IPS-NIHi11 (cell line): Measurements from ENCODE around the gene CNNM2.
"Not testable (repeated sequence)": the region's sequence is repeated elsewhere in the genome, so short reads cannot be mapped to it uniquely, and the experiment has no call there.

Experiments used
- DNase-seq: peaks from one replicate; pipeline ENCODE4 v3.0.0; 2012; ENCODE audit warnings: mixed read lengths, low spot score

Gene CNNM2

DNA sequence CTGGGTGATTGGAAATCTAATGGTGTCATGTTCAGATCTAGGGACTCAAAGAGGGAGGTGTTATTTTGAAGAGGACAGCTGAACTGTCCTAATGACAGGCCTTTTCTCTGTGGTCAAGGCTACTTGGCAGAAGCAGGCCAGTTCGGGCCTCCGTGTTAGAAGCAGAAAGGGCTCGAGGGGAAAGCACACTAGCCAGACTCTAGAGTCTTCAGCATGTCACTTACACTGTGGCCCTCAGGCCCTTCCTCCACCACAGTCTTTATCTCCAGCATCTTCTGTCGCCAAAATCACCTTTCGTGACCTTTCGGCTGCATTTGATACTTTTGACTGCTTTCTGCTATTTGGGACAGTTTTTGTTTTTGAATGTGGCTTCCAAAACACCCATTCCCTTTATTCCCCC lies 123.3 kb downstream of the CNNM2 start:
- DNase-seq: no peak

DNA sequence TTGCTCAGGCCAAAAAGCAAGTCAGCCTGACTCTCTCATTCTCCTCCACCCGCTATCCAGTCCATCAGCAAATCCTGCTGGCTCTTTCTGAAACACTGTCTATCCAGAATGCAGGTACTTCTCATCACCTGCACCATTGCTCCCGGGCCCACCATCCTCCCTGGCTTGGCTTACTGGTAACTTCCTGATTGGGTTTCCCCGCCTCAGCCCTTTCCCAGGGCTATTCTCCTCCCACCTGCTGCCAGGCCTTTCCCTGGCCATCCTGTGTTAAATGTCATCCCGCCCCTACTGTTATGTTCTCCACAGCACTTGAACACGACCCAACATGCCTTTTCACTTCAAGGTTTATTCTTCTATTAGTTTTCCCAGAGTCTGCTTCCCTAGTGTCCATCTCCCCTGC lies 124.0 kb downstream of the CNNM2 start:
- DNase-seq: peak; percentile 43

DNA sequence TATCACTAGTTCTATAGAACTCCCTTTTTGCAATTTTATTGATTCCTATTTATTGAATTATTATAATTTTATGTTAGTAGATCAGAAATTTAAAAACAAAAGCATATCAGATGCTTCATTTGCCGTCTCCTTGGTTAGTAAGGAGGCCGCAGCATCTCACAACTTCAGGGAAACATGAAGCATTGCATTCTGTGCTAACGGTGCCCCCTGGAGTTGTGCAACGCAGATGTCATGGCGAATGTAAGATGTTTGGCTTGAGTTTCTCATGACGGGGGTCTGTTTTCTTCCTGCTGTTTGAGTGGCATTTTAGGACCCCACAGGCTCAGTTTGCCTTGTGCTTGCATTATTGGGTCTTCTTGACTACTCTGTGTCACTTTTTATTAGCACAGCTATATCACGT lies 124.8 kb downstream of the CNNM2 start:
- DNase-seq: no peak

DNA sequence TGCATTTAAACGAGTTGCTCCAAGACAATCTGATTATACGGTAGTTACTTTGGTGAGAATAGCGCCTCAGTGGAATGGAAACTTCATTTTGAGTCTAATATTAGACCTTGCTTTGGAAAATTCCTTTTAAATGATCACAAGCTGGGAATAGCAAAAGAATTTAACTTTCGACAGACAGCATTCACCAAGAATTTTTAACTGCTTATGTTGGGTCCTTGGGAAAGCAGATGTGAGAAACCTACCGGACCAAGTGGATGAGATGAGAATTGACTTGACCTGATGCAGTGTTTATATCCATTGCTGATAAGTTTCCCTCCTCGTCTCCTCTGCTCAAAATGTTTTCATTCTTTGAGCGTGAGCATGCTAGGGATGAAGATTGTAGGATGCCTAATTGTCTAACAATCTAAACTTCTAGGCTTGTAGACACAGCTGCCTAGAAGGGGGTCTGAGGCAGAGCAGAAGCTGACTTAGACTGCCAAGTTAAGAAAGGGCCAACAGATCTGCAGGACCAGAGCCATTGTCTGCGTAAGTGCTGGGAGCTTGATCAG lies 126.9 kb downstream of the CNNM2 start:
- no peak for DNase-seq

DNA sequence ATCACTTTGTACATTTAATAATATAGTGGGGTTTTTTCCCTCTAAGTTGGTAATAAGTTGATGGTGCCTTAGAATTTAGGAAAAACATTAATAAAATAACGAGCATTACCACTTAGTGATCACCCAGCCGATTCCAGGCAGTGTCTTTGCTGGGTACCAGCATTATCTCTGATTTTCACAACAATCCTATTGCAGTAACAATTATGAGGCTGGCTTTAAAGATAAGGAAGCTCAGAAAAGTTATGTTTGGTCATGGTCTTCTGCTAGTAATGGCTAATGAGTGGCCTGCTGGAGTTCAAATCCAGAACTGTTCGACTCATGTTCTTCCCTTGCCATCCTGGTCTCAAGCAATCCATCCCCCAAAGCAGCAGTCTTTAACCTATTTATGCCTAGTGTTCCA lies 127.9 kb downstream of the CNNM2 start:
- DNase-seq: no peak

DNA sequence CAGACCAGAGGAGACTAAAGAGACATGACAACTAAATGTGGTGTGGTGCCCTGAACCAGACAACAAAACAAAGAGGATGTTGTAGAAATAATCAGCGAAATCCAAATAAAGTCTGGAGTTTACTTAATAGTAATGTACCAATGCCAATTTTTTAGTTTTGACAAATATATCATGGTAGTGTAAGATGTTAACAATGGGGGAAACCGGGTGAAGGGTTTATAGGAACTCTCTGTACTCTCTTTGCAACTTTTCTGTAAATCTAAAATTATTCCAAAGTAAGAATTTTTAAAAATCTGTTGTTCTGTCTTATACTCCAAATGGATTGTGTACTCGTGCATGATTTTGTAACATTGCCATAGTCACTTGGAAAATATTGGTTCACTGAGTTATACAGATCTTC lies 129.3 kb downstream of the CNNM2 start:
- no peak for DNase-seq

DNA sequence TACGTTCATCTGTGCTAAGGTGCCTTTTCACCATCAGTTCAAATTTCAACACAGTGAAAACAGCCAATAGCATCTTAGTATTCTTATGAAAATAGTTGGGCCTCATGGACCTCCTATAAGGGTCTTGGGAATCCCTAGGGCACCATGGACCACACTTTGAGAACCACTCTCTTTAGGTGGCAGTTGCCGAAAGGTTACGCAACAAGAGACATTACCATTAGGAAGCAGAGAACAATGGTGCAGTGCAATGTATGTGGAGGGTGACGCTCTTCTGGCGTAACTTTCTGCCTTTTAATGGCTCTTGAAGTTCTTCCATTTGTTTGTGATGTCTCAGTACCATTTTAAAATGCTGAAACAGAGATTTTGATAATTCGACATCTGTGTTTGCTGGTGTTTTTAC lies 131.1 kb downstream of the CNNM2 start:
- DNase-seq: no peak

DNA sequence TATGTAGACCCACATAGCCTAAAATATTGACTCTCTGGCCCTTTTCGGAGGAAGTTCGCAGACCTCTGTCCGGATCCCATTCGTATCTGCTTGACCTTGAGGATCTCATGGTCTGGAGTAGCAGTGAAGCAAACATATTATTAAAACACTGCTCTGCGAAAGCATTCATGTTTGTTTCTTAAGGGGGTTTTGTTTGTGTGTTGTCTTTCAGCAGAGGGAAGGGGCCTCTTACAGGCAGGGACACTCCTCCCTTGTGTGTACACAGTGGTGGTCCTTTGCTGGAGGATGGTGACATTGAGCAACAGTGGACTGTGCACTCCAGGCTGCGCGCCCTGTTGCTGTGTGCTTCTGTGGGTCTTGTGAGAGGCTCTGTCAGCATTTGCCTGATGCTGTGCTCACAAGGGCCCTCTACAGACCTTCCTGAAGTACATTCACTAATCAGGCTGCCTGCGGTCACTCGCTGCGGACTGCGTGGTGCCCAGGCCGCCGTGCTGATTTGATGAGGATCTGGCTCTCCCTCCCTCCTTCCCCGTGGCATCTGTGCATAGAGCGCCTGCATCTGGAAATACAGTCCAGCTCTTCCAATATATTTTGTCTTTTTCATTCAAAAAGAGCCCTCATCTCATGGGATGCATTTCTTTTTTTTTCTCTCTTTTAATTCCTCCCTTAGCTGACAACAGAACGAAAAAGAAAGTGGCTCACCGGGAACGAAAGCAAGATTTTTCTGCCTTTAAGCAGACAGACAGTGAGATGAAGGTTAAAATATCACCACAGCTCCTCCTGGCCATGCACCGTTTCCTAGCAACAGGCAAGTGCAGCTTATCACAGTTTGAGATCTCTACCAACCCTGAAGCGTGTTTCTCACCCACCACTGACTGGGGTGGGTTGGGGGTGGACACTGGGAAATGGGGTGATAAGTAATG lies 135.8 kb downstream of the CNNM2 start:
- DNase-seq: peak; percentile 60

DNA sequence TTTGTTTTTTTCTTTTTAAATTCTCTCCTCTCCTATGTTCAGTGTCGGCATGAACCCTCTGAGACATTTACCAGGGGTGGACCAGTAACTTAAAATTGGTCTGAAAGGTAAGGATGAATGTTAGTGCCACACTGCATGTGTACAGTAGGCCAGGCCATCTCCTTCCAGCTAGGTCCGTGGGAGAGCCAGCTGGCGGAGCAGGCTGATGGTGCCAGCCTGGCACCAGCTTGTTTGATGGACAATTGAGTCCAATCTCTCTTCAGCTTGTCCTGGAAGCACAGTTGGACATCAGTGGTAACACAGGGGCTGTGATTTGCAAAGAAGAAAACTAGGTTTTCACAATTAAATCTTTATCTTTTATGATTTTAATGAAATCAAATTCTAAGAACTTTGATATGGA lies 136.5 kb downstream of the CNNM2 start:
- no peak for DNase-seq

DNA sequence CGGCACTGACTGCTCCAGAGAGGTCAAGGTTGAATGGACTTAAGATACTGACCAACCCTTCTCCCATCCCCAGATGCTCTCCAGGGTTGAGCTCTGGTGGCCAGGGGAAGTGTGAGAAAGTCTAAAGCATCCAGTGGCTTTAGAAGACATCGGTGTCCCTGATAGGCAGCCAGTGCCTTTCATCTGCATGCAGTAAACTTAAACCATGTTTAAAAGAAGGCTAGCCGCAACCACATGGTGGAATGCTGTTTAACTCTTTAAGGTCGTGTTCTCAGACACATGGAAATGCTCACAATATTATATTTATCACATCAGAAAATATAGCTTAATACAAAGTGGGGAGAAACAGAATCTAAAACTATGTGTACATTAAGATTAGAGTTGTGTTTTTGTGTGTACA lies 137.0 kb downstream of the CNNM2 start:
- DNase-seq: no peak

DNA sequence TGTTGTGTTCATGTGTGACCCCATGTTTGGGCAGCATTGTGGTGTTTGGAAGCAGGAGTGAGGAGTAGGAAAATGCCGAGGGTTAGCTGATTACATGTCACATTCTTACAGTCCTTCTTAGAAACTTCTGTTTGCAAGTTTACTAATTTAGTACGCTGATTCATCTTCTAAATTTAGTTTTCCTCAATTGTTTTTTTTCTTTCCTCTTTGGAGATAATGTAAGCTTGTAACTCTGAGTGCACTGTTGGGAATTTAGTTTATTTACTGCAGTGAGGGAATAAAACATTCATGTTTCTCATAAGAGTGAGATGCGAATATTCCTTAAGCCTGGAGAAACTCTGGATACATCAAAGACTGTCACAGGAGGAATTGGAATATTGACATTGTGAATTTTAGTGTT lies 139.9 kb downstream of the CNNM2 start:
- no peak for DNase-seq

DNA sequence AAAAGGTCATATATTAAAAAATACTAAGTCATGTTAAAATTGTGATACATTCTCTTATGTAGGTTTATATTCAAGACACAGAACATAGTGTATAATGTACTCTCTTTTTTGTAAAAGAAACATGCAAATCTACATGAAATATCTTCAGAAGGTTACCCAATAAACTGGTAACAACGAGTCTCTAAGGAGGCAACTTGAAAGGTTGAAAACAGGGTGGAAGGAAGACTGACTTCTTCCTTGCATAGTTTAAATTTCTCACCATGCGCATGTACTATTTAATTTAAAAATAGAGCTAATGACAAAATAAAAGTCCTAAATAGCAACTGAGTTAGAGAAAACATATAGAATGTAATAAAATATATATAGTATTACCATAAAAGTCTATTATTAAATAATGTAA lies 142.5 kb downstream of the CNNM2 start:
- DNase-seq: no peak

DNA sequence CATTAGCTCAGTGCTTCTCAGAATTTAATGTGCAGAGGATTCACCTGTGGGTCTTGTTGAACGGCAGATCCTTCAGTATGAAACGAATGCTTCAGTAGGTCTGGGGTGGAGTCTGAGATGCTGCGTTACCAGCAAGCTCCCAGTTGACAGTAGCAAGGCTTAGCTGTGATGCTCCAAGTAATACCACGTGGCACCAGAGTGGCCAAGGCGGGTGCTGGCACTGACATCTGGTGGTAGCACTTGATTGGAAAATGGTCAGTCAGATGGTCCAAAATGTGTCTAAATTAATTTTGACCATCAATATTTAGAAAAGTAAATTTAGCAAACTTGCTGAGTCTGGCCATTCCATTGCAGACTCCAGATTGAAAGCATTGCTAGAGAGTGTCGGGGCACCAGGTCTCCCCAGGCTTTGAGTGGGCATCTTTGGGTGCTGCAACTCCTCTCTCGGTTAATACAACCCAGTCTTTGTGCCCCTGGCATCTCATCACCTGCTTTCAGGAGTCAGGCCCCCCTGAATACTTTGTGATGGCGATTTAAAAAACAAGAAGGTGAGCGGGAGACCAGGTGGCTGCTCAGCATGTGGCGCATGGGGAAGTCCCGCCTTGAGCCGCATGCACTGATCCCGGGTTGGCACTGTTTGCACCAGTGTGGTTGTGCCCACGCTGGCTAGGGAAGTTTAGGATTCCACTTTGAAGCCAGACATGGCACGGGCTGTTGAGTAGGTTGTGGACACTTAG lies 144.9 kb downstream of the CNNM2 start:
- DNase-seq: no peak

DNA sequence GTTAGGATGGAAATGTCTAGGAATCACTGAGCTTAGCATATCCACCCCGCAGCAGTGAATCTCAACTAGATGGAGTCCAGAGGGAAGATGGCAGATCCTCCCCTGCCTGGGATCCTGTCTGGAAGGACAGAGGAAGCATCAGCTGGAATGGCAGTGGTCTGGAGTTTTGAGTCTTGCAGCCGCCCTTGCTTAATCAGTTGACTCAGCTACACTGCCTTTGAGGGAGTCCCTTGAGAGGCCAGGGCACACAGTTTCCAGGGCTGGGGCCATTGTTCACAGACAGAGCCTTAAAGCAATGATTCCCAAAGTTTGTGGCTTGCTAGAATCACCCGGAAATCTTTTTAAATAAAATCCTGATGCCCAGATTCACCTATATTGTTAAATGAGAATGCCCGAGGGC lies 146.9 kb downstream of the CNNM2 start:
- DNase-seq: no peak

DNA sequence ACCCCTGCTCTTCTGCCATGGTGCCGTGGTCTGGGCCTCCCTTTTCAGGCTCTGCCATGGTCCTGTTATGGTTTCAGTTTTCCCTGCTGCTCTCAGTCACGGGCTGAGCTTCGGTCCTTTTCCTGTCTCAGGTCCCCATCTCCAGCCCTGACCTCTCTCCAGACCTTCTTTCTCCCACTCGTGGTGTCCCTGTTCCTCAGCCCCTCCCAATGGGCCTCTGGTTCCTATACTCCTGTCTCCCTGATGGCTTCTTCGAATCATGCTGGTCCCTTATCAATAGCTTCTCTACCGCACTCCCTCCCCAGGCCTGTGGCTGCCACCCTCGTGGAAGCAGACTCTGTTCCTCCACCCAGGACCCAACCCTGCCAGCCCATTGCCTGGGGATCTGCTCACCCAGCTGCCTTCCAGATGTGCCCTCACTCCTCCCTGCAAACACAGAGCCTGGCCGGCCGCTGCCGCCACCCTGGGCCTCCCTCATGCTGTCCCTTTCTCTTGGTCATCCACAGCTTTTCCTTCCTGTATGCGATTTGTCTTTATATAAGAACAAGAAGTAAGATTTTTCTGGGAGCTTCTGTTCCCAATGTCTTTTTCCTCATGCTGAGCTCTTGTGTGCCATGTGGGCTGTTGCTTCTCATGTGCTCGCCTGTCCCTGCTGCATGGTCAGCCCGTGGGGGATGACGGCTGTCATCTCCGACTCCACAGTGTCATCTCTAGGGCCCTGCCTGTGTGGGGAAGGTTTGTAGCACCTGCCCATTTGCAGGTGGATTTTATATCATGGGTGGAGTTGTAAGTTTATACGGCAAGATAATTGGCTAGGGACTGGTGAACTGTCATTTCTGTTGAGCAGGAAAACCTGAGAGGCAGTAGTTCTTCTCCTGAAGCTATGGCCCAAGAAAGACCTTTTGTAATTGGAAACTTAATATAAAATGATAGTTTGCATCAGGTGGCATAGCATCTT lies 148.3 kb downstream of the CNNM2 start:
- DNase-seq: no peak

DNA sequence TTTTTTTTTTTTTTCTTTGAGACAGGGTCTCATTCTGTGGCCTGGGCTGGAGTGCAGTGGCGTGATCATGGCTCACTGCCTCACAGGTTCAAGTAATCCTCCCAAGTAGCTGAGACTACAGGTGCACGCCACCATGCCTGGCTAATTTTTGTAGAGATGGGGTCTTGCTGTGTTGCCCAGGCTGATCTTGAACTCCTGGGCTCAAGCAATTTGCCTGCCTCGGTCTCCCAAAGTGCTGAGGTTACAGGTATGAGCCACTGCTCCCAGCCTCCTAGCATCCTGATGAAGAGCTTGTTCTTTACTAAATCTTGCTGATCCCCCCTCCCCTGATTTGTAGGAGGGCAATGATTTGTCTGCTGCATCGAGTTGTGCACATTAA lies 149.0 kb downstream of the CNNM2 start:
- not testable (repeated sequence) for DNase-seq

DNA sequence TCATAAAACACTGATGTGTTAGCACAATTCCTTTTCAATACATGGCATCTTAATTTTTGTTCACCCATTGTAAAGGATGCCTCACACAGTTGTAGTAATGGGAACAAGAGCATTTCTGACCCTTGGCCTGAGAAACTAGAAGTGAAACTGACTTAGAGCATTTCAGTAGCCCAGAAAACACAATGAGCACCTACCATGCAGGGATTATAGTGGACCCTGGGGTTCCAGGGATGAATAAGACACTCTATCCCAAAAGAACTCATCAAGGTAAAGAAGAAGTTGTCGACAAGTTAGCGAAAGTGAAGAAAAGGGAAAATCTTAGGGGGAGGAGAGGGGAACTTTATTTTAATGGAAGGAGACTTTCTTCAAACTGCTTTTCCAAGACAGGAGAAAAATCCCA lies 149.4 kb downstream of the CNNM2 start:
- no peak for DNase-seq

DNA sequence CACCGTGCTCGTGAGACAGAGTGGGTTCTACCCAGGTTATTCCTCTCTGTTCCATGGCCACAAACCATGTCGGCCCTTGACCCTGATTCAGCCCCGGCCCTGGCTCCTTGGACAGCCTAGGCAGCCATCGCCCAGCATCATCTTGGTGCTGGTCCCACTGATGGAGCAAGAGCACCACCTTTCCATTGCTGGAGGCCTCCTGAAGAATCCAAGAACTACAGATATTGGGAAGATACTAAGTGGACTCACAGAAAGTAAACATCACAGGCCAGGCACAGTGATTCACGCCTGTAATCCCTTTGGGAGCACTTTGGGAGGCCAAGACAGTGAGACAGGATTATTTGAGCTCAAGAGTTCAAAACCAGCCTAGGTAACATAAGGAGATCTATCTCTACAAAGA lies 149.9 kb downstream of the CNNM2 start:
- no peak for DNase-seq

DNA sequence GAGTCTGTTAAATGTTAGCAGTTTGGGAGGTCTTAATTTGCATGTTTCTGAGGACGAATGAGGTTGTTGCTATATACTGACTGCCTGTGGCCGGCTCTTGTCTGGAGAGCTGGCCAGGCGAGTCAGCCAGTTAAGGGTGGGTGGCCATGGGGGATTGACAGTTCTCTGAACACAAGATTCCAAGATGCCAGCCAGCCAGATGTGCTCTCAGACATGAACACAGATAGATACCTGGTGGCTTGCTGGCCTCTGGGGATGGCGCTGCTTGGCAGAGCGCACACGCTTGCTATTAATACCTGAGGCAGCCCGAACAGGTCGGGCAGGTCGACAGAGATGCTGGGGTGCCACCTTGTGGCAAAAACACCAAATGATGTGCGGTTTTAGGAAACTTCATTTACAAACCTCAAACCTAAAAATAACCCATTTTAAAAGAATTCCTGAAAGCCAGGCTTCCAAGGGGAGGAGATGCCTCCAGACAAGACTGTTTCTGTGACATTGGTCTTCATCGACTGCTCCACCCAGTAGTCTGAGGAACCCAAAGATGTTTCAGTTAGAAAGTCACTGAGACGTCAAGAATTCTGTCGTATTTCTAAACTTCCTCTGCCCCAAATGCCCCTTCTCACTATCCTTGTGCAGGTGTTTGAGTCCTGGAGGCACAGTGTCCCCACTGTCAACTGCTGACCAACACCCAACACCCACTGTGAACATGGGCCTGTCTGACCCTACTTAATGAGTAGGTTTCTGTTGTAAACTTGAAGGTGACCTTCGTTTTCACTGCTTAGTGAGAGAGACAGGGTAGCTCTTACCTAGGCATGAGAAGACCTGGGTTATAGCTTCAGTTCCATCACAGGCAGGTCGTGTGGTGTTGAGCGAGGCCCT lies 151.6 kb downstream of the CNNM2 start:
- peak; percentile 81 for DNase-seq

DNA sequence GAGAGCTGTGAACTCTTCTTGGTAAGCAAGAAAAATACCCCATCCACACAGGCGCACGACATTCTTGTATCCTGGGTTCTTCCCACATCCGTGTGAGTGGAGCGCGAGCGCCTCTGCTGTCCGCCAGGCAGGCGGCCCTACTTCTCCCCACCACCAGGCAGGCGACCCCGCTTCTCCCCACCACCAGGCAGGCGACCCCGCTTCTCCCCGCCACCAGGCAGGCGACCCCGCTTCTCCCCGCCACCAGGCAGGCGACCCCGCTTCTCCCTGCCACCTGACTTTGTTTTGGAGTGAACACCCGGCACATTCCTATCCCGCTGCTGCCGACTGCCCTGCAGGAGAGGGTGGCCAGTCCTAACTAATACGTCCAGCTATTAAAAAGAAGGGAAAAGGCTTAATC lies 154.2 kb downstream of the CNNM2 start:
- no peak for DNase-seq

DNA sequence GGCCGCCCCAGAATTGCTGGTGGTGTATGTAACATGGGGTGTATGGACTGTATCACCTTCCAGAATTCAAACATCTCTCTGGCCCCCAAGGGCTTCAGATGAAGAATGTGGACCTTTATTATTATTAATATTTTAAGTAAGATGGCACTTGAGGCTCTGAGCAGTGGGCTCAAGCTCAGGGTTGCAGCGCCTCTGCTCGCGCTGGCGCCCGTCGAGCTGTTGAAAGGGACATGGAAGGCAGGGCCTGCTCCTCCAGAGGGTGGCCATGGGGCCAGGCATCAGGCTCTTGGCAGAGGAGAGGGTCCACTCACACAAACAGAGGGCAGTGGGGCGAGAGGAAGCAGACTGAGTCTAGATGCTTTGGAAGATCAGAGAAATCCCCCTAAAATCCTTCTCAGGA lies 154.8 kb downstream of the CNNM2 start:
- DNase-seq: no peak
